Esophagus muscularis mucosa (tissue), 4 donors: ENCODE data around the gene LMBRD2.
"Not testable (repeated sequence)": the region's sequence is repeated elsewhere in the genome, so short reads cannot be mapped to it uniquely, and the experiment has no call there.

ENCODE experiments used
- EP300 ChIP-seq: sonication (generic); formaldehyde crosslinking; IDR thresholded peaks from one replicate; pipeline ENCODE4 v1.6.1; 2017; ENCODE audit warnings: antibody characterized with exemption
- POLR2A ChIP-seq: fragments of 450-650 bp; IDR thresholded peaks from one replicate; pipeline ENCODE4 v1.6.1; 2017; ENCODE audit warnings: antibody characterized with exemption, moderate library complexity, mild to moderate bottlenecking, low read depth
- POLR2AphosphoS5 ChIP-seq, 2 donors: sonication (generic); formaldehyde crosslinking; IDR thresholded peaks; one replicate each; pipeline ENCODE4 v1.6.1; 2017; ENCODE audit warnings: antibody characterized with exemption in 2 of 2
- TF ChIP-seq, protein P1 (sequence below), 3 experiments: fragments of 200-600 bp in 2 of 3; fragments of 450-650 bp in 1 of 3; sonication (generic) in 2 of 3; IDR thresholded peaks; one replicate each; pipeline ENCODE4 v1.5.1; 2017 to 2019; ENCODE audit warnings: antibody characterized with exemption in 3 of 3, mild to moderate bottlenecking in 2 of 3, moderate library complexity in 1 of 3

- TF ChIP-seq, protein P1, sequence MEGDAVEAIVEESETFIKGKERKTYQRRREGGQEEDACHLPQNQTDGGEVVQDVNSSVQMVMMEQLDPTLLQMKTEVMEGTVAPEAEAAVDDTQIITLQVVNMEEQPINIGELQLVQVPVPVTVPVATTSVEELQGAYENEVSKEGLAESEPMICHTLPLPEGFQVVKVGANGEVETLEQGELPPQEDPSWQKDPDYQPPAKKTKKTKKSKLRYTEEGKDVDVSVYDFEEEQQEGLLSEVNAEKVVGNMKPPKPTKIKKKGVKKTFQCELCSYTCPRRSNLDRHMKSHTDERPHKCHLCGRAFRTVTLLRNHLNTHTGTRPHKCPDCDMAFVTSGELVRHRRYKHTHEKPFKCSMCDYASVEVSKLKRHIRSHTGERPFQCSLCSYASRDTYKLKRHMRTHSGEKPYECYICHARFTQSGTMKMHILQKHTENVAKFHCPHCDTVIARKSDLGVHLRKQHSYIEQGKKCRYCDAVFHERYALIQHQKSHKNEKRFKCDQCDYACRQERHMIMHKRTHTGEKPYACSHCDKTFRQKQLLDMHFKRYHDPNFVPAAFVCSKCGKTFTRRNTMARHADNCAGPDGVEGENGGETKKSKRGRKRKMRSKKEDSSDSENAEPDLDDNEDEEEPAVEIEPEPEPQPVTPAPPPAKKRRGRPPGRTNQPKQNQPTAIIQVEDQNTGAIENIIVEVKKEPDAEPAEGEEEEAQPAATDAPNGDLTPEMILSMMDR (IDR thresholded peaks at IDR 0.05): not testable (repeated sequence)
- not testable (repeated sequence) for TF ChIP-seq POLR2A; POLR2AphosphoS5 (IDR thresholded peaks at IDR 0.05); EP300
Measured at GRCh38 chr5:36133009-36133408, 18.7 kb downstream of the LMBRD2 start.
